ENCODE results near the gene SRBD1. TPM values are rescaled to one million over a fixed set of nuclear protein-coding genes. Genes with fewer than 3 reads are reported as not detected.

Gene SRBD1
- total RNA-seq, 1 experiment from 2014 or later, result 14.4 TPM

- no peaks in the 10 kb centered on the region for H3K36me3 Mint-ChIP-seq (ENCODE audit: insufficient read depth, unreplicated experiment)
- intact Hi-C loops (cut with micrococcal nuclease; ENCODE audit: unreplicated experiment), result loop anchor here (5.0 kb wide), 1 partner anchor 458 kb away; no protein-coding TSS in a partner anchor
- no peak for DNase-seq
- CTCF ChIA-PET, result interaction anchor here (0.7 to 1.7 kb wide), 3 partner anchors 23 to 415 kb away, joined by 3 to 6 read pairs (median 5); no protein-coding TSS in a partner anchor
- H3K9me3 Mint-ChIP-seq (ENCODE audit: low read depth, unreplicated experiment), result no peaks in the 10 kb centered on the region
- no peak overlapping the region for H3K27ac Mint-ChIP-seq (ENCODE audit: unreplicated experiment)
- H3K4me1 Mint-ChIP-seq (ENCODE audit: low read depth, unreplicated experiment), result no peaks in the 10 kb centered on the region
- no TSS peak for BruUV-seq (replicated peaks)
- TF ChIP-seq CTCF (IDR thresholded peaks at IDR 0.05; ENCODE audit: unreplicated experiment), result no peak
- no peak overlapping the region for H3K4me3 Mint-ChIP-seq (ENCODE audit: low read depth, unreplicated experiment)
- no peaks in the 10 kb centered on the region for H3K27me3 Mint-ChIP-seq (ENCODE audit: unreplicated experiment)
Observed at GRCh38 chr2:45439788-45440773, 171.0 kb downstream of the SRBD1 start.

- BruUV-seq (replicated peaks), result no TSS peak
- no peak overlapping the region for H3K4me3 Mint-ChIP-seq (ENCODE audit: low read depth, unreplicated experiment)
- no peaks in the 10 kb centered on the region for H3K4me1 Mint-ChIP-seq (ENCODE audit: low read depth, unreplicated experiment)
- TF ChIP-seq CTCF (IDR thresholded peaks at IDR 0.05; ENCODE audit: unreplicated experiment), result no peak
- H3K36me3 Mint-ChIP-seq (ENCODE audit: insufficient read depth, unreplicated experiment), result no peaks in the 10 kb centered on the region
- H3K27ac Mint-ChIP-seq (ENCODE audit: unreplicated experiment), result no peak overlapping the region
- H3K27me3 Mint-ChIP-seq (ENCODE audit: unreplicated experiment), result no peaks in the 10 kb centered on the region
- H3K9me3 Mint-ChIP-seq (ENCODE audit: low read depth, unreplicated experiment), result no peaks in the 10 kb centered on the region
- DNase-seq, result no peak
- CTCF ChIA-PET, result interaction anchor here (0.7 to 1.7 kb wide), 3 partner anchors 22 to 414 kb away, joined by 3 to 6 read pairs (median 5); no protein-coding TSS in a partner anchor
- intact Hi-C loops (cut with micrococcal nuclease; ENCODE audit: unreplicated experiment), result no loop called here
Observed at GRCh38 chr2:45438872-45439665, 172.0 kb downstream of the SRBD1 start.

GRCh38 chr2:45436456-45436855 is 174.6 kb downstream of the SRBD1 start:
- CTCF ChIA-PET, result no interaction called here
- intact Hi-C loops (cut with micrococcal nuclease; ENCODE audit: unreplicated experiment), result no loop called here
- Mint-ChIP-seq H3K36me3 (ENCODE audit: insufficient read depth, unreplicated experiment) (no peaks in the 10 kb centered on the region), H3K27me3 (ENCODE audit: unreplicated experiment) (no peaks in the 10 kb centered on the region), H3K9me3 (ENCODE audit: low read depth, unreplicated experiment) (no peaks in the 10 kb centered on the region), H3K4me1 (ENCODE audit: low read depth, unreplicated experiment) (no peaks in the 10 kb centered on the region), H3K27ac (ENCODE audit: unreplicated experiment) (no peak overlapping the region), H3K4me3 (ENCODE audit: low read depth, unreplicated experiment) (no peak overlapping the region)
- no peak for DNase-seq
- no TSS peak for BruUV-seq (replicated peaks)
- TF ChIP-seq CTCF (IDR thresholded peaks at IDR 0.05; ENCODE audit: unreplicated experiment), result no peak

GRCh38 chr2:45435316-45435715 is 175.8 kb downstream of the SRBD1 start:
- H3K27me3 Mint-ChIP-seq (ENCODE audit: unreplicated experiment), result no peaks in the 10 kb centered on the region
- intact Hi-C loops (cut with micrococcal nuclease; ENCODE audit: unreplicated experiment), result no loop called here
- H3K4me1 Mint-ChIP-seq (ENCODE audit: low read depth, unreplicated experiment), result no peaks in the 10 kb centered on the region
- no peaks in the 10 kb centered on the region for H3K36me3 Mint-ChIP-seq (ENCODE audit: insufficient read depth, unreplicated experiment)
- BruUV-seq (replicated peaks), result no TSS peak
- CTCF ChIA-PET, result interaction anchor here (0.7 to 0.8 kb wide), 2 partner anchors 161 to 845 kb away, joined by 3 to 4 read pairs; no protein-coding TSS in a partner anchor
- TF ChIP-seq CTCF (IDR thresholded peaks at IDR 0.05; ENCODE audit: unreplicated experiment), result no peak
- DNase-seq, result no peak
- no peak overlapping the region for H3K4me3 Mint-ChIP-seq (ENCODE audit: low read depth, unreplicated experiment)
- no peak overlapping the region for H3K27ac Mint-ChIP-seq (ENCODE audit: unreplicated experiment)
- H3K9me3 Mint-ChIP-seq (ENCODE audit: low read depth, unreplicated experiment), result no peaks in the 10 kb centered on the region
